Fibroblast of the aortic adventitia (primary cell): ENCODE results near the gene JRKL. TPM values are rescaled to one million over a fixed set of nuclear protein-coding genes. Genes with fewer than 3 reads are reported as not detected.
A peak's percentile ranks its signal among the peaks of the same experiment; 100 is the strongest.
"Not testable (repeated sequence)": the region's sequence is repeated elsewhere in the genome, so short reads cannot be mapped to it uniquely, and the experiment has no call there.

Experiments
- DNase-seq: peaks from one replicate; pipeline ENCODE4 v3.0.0-alpha.2; 2010; ENCODE audit warnings: low read depth
- H3K4me3 ChIP-seq: 2 replicates; pipeline ENCODE4 v1.5.1; 2011; ENCODE audit warnings: low read depth, mild to moderate bottlenecking, control low read depth, low read length, moderate library complexity
- CTCF ChIP-seq: IDR thresholded peaks from 2 replicates; pipeline ENCODE4 v1.5.1; 2011; ENCODE audit warnings: mild to moderate bottlenecking, low read length, control low read depth, inconsistent platforms; ENCODE audit not compliant: insufficient read depth
- small RNA-seq: library from RNA; depleted of rRNA; stranded (forward); fragments of <200 nt; gene quantifications from one replicate; pipeline ENCODE3, GENCODE V24; 2012
- total RNA-seq: library from RNA; depleted of rRNA; stranded (reverse); fragments of >200 nt; gene quantifications from 2 replicates; pipeline ENCODE4 v1.2.3, GENCODE V29; 2012; ENCODE audit warnings: low replicate concordance

Gene JRKL
- total RNA-seq, 1 donor: 10.4 TPM

DNA sequence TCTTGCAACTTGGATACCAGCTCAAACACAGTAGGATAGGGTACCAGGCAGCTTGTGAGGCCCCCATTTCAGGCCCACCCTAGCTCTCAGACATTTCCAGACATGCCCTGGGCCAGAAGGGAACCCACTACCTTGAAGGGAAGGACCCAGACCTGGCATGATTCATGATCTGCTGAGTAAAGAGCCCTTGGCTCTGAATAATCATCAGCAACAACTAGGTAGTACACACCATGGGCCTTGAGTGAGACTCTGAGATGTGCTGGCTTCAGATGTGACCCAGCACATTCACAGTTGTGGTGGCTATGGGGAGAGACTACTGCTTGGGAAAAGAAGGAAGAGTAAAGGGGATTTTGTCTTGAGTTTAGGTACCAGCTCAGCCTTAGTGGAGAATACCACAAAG is 23.6 kb downstream of the JRKL start:
- no peak for DNase-seq
- no peak overlapping the region for H3K4me3 ChIP-seq
- no peak for TF ChIP-seq CTCF

DNA sequence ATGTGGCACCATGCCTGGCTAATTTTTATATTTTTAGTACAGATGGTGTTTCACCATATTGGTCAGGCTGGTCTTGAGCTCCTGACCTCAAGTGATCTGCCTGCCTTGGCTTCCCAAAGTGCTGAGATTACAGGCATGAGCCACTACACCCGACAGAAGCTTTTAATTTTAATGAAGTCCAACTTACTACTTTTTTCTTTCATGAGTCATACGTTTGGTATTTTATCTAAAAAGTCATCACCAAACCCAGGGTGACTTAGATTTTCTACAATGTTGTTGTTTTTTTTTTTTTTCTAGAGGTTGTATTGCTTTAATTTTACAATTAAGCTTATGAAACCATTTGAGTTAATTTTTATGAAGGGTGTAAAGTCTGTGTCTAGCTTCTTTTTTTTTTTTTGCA is 34.9 kb downstream of the JRKL start:
- H3K4me3 ChIP-seq: no peak overlapping the region
- TF ChIP-seq CTCF: no peak
- DNase-seq: peak; percentile 60

DNA sequence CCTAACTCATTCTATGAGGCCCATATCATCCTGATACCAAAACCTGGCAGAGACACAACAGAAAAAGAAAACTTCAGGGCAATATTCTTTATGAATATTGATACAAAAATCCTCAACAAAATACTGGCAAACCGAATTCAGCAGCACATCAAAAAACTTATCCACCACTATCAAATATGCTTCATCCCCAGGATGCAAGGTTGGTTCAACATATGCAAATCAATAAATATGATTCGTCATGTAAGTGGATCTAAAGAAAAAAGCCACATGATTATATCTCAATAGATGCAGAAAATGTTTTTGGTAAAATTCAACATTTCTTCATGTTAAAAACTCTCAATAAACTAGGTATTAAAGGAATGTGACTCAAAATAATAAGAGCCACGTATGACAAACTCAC is 40.9 kb downstream of the JRKL start:
- H3K4me3 ChIP-seq: no peak overlapping the region
- no peak for DNase-seq
- no peak for TF ChIP-seq CTCF

DNA sequence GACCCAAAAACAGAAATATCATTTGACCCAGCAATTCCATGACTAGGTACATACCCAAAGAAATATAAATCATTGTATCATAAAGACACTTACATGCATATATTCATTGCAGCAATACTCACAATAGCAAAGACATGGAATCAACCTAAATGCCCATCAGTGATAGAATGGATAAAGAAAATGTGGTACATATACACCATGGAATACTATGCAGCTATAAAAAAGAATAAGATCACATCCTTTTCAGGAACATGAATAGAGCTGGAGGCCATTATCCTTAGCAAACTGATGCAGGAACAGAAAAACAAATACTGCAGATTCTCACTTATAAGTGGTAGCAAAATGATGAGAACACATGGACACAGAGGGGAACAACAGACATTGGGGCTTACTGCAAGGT is 42.8 kb downstream of the JRKL start:
- H3K4me3 ChIP-seq, DNase-seq: not testable (repeated sequence)

Small RNA genes lying within 50 kb of the gene (small RNA-seq; reads per million reads assigned to genes)
- not detected for gene MIR1260B

Other genes starting within 250 kb of the JRKL start
- gene MAML2, start 46.8 kb upstream of the JRKL start, total RNA-seq: 15.4 and 20.1 TPM in 2 replicates
- gene CCDC82, start 101 bp upstream of the JRKL start, total RNA-seq: 31.2 and 53.1 TPM in 2 replicates